Measurements from ENCODE around the gene DCUN1D4. TPM values are rescaled to one million over a fixed set of nuclear protein-coding genes. Genes with fewer than 3 reads are reported as not detected.
"Not testable (repeated sequence)": the region's sequence is repeated elsewhere in the genome, so short reads cannot be mapped to it uniquely, and the experiment has no call there.

Gene DCUN1D4
- total RNA-seq, 2 donors from 2014 or later: 30.7 to 39.1 TPM

- H3K9me3 ChIP-seq (ENCODE audit: control insufficient read depth, low read length, poor library complexity, severe bottlenecking): no peaks in the 10 kb centered on the region
- Mint-ChIP-seq H3K27me3 (peaks cover 16% of the 10 kb centered on the region), H3K4me1 (no peaks in the 10 kb centered on the region), H3K4me3 (no peak overlapping the region), H3K36me3 (ENCODE audit: low read depth) (no peaks in the 10 kb centered on the region), H3K27ac (no peak overlapping the region)
- no peak for ATAC-seq
- DNase-seq: no peak
These were observed 87.6 kb downstream of the DCUN1D4 start for GRCh38 chr4:51930557-51930956.

- Mint-ChIP-seq H3K27me3 (peaks cover 16% of the 10 kb centered on the region), H3K36me3 (ENCODE audit: low read depth) (no peaks in the 10 kb centered on the region), H3K4me1 (no peaks in the 10 kb centered on the region), H3K27ac (no peak overlapping the region), H3K4me3 (no peak overlapping the region)
- ATAC-seq (no peak), DNase-seq (no peak)
- no peaks in the 10 kb centered on the region for H3K9me3 ChIP-seq (ENCODE audit: control insufficient read depth, low read length, poor library complexity, severe bottlenecking)
These were observed 88.5 kb downstream of the DCUN1D4 start for GRCh38 chr4:51931461-51931860.

- H3K36me3 Mint-ChIP-seq (ENCODE audit: low read depth): no peaks in the 10 kb centered on the region
- no peak for ATAC-seq
These were observed 89.3 kb downstream of the DCUN1D4 start for GRCh38 chr4:51932261-51932660.

GRCh38 chr4:51932684-51933083 is 89.7 kb downstream of the DCUN1D4 start:
- Mint-ChIP-seq H3K36me3 (ENCODE audit: low read depth) (no peaks in the 10 kb centered on the region), H3K27me3 (peaks cover 16% of the 10 kb centered on the region), H3K4me1 (no peaks in the 10 kb centered on the region), H3K27ac (no peak overlapping the region), H3K4me3 (no peak overlapping the region)
- DNase-seq: no peak
- no peak for ATAC-seq
- no peaks in the 10 kb centered on the region for H3K9me3 ChIP-seq (ENCODE audit: control insufficient read depth, low read length, poor library complexity, severe bottlenecking)

More at GRCh38 chr4:51932261-51932660, 89.3 kb downstream of the DCUN1D4 start:
- Mint-ChIP-seq H3K27ac (no peak overlapping the region), H3K4me1 (no peaks in the 10 kb centered on the region), H3K4me3 (no peak overlapping the region), H3K27me3 (peaks cover 16% of the 10 kb centered on the region)
- DNase-seq: no peak
- no peaks in the 10 kb centered on the region for H3K9me3 ChIP-seq (ENCODE audit: control insufficient read depth, low read length, poor library complexity, severe bottlenecking)

GRCh38 chr4:51940460-51940859 is 97.5 kb downstream of the DCUN1D4 start:
- DNase-seq; ATAC-seq; H3K27me3 Mint-ChIP-seq; H3K4me3 Mint-ChIP-seq; H3K4me1 Mint-ChIP-seq; H3K36me3 Mint-ChIP-seq (ENCODE audit: low read depth); H3K9me3 ChIP-seq (ENCODE audit: control insufficient read depth, low read length, poor library complexity, severe bottlenecking); H3K27ac Mint-ChIP-seq: not testable (repeated sequence)

- no peak overlapping the region for H3K27ac Mint-ChIP-seq
- DNase-seq: no peak
These were observed 99.3 kb downstream of the DCUN1D4 start for GRCh38 chr4:51942108-51942832.

GRCh38 chr4:51942833-51943215 is 99.9 kb downstream of the DCUN1D4 start:
- no peaks in the 10 kb centered on the region for H3K9me3 ChIP-seq (ENCODE audit: control insufficient read depth, low read length, poor library complexity, severe bottlenecking)
- peaks cover 5% of the 10 kb centered on the region for H3K27me3 Mint-ChIP-seq
- DNase-seq (no peak), ATAC-seq (no peak)
- no peak overlapping the region for H3K27ac Mint-ChIP-seq
- H3K4me3 Mint-ChIP-seq: no peak overlapping the region
- no peaks in the 10 kb centered on the region for H3K4me1 Mint-ChIP-seq
- no peaks in the 10 kb centered on the region for H3K36me3 Mint-ChIP-seq (ENCODE audit: low read depth)

More at GRCh38 chr4:51942108-51942832, 99.3 kb downstream of the DCUN1D4 start:
- no peak for ATAC-seq
- Mint-ChIP-seq H3K4me3 (no peak overlapping the region), H3K27me3 (peaks cover 5% of the 10 kb centered on the region), H3K36me3 (ENCODE audit: low read depth) (no peaks in the 10 kb centered on the region), H3K4me1 (no peaks in the 10 kb centered on the region)
- H3K9me3 ChIP-seq (ENCODE audit: control insufficient read depth, low read length, poor library complexity, severe bottlenecking): no peaks in the 10 kb centered on the region

GRCh38 chr4:51943221-51943620 is 100.3 kb downstream of the DCUN1D4 start:
- H3K36me3 Mint-ChIP-seq (ENCODE audit: low read depth): no peaks in the 10 kb centered on the region
- ATAC-seq (no peak), DNase-seq (no peak)
- no peaks in the 10 kb centered on the region for H3K9me3 ChIP-seq (ENCODE audit: control insufficient read depth, low read length, poor library complexity, severe bottlenecking)
- H3K27ac Mint-ChIP-seq: no peak overlapping the region
- H3K4me3 Mint-ChIP-seq: no peak overlapping the region
- H3K27me3 Mint-ChIP-seq: peaks cover 5% of the 10 kb centered on the region
- no peaks in the 10 kb centered on the region for H3K4me1 Mint-ChIP-seq

GRCh38 chr4:51958199-51958968 is 115.4 kb downstream of the DCUN1D4 start:
- H3K36me3 Mint-ChIP-seq (ENCODE audit: low read depth): no peaks in the 10 kb centered on the region
- H3K27me3 Mint-ChIP-seq: peaks cover 14% of the 10 kb centered on the region
- no peaks in the 10 kb centered on the region for H3K4me1 Mint-ChIP-seq
- H3K9me3 ChIP-seq (ENCODE audit: control insufficient read depth, low read length, poor library complexity, severe bottlenecking): no peaks in the 10 kb centered on the region
- ATAC-seq: no peak
- H3K27ac Mint-ChIP-seq: no peak overlapping the region
- no peak for DNase-seq
- no peak overlapping the region for H3K4me3 Mint-ChIP-seq

GRCh38 chr4:51960486-51960885 is 117.5 kb downstream of the DCUN1D4 start:
- DNase-seq (no peak), ATAC-seq (no peak)
- H3K9me3 ChIP-seq (ENCODE audit: control insufficient read depth, low read length, poor library complexity, severe bottlenecking): no peaks in the 10 kb centered on the region
- Mint-ChIP-seq H3K4me1 (no peaks in the 10 kb centered on the region), H3K36me3 (ENCODE audit: low read depth) (no peaks in the 10 kb centered on the region), H3K27me3 (peaks cover 14% of the 10 kb centered on the region), H3K27ac (no peak overlapping the region), H3K4me3 (no peak overlapping the region)

GRCh38 chr4:51963841-51964517 is 121.0 kb downstream of the DCUN1D4 start:
- Mint-ChIP-seq H3K27ac (no peak overlapping the region), H3K4me1 (no peaks in the 10 kb centered on the region)

GRCh38 chr4:51965862-51966261 is 122.9 kb downstream of the DCUN1D4 start:
- DNase-seq: no peak
- H3K9me3 ChIP-seq (ENCODE audit: control insufficient read depth, low read length, poor library complexity, severe bottlenecking): no peaks in the 10 kb centered on the region
- H3K27me3 Mint-ChIP-seq: peaks cover 7% of the 10 kb centered on the region
- no peaks in the 10 kb centered on the region for H3K36me3 Mint-ChIP-seq (ENCODE audit: low read depth)
- no peaks in the 10 kb centered on the region for H3K4me1 Mint-ChIP-seq
- H3K27ac Mint-ChIP-seq: no peak overlapping the region
- no peak for ATAC-seq
- no peak overlapping the region for H3K4me3 Mint-ChIP-seq

More at GRCh38 chr4:51963841-51964517, 121.0 kb downstream of the DCUN1D4 start:
- ATAC-seq (no peak), DNase-seq (no peak)
- Mint-ChIP-seq H3K27me3 (peaks cover 14% of the 10 kb centered on the region), H3K4me3 (no peak overlapping the region), H3K36me3 (ENCODE audit: low read depth) (no peaks in the 10 kb centered on the region)
- H3K9me3 ChIP-seq (ENCODE audit: control insufficient read depth, low read length, poor library complexity, severe bottlenecking): no peaks in the 10 kb centered on the region

Data from T-helper 17 cell (primary cell).